ENCODE measurements around the gene RPRD2.

The RPRD2 gene

DNA sequence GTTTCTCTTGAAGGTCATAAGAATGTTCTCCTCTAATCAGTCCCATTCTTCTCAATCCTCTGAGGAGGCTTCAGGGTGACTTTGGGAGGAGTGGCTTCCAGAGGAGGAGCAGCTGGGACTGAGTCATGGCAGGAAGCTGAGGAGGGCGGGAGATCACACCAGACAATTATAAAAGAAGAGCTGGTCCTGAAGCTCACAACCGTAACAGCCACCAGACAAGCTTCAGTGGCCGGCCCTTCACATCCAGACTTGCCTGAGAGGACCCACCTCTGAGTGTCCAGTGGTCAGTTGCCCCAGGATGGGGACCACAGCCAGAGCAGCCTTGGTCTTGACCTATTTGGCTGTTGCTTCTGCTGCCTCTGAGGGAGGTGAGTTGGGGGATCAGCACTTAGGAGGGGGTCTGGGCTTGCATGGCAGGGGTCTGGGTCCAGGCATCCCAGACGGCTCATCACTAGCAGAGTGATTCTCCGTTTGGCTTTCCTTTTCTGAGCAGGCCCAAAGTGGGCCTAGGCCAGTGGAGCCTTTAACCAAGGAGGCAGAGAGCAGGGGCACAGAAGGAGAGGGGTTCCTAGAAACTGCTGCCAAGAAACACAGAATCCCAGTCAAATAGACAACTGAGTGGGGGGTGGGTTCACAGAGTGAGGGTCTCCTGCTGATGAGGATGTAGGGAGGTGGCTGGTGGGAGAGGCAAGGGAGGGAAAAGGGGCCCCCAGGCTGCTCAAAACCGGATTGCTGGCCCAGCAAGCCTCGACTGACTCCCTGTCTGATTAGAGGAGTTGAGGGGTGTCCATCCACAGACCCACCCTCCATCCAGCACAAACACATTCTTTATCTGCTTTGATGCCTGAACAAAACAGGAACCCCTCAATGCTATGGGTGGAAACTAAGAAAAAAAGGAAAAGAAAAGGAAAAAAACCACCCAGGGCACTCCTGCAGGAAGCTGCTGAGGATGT lies 144.2 kb downstream of the RPRD2 start, which contains the start of gene ECM1:
Gene ECM1, plus strand, starts transcription at position 198 of the 953 bp plus-strand sequence. Its CDS starts 101 bp downstream, at position 299.
- Histone ChIP-seq H3K27me3 (no peaks in the 10 kb centered on the region), H3K4me3 (peak within 1 kb of the TSS; percentile 3 to 25), H3K9me3 (no peaks in the 10 kb centered on the region), H3K36me3 (peaks cover 15 to 63% (median 40%) of the 10 kb centered on the region in 3 donors), H3K4me1 (peaks cover 0 to 15% (median 7%) of the 10 kb centered on the region in 4 donors), H3K27ac (peak within 1 kb of the TSS; percentile 60 to 65)
- TF ChIP-seq CTCF (IDR thresholded peaks at IDR 0.05): no peak
- peak; percentile 76 to 77 for DNase-seq
- intact Hi-C loops (cut with DNase I; ENCODE audit: low total_unique reads): no loop called here

- Histone ChIP-seq H3K9me3 (no peaks in the 10 kb centered on the region), H3K27me3 (no peaks in the 10 kb centered on the region), H3K36me3 (peaks cover 15 to 61% (median 37%) of the 10 kb centered on the region in 3 donors), H3K4me1 (peaks cover 0 to 15% (median 7%) of the 10 kb centered on the region in 4 donors), H3K4me3 (no peak overlapping the region), H3K27ac (peak overlapping the region in 1 of 2 donors; percentile 65)
- intact Hi-C loops (cut with DNase I; ENCODE audit: low total_unique reads): no loop called here
- no peak for TF ChIP-seq CTCF (IDR thresholded peaks at IDR 0.05)
- no peak for DNase-seq
Observed at GRCh38 chr1:150508982-150509381, 145.0 kb downstream of the RPRD2 start.

GRCh38 chr1:150511551-150511950 lies 147.6 kb downstream of the RPRD2 start:
- H3K27ac ChIP-seq: no peak overlapping the region
- H3K36me3 ChIP-seq: peaks cover 0 to 35% (median 14%) of the 10 kb centered on the region in 3 donors
- H3K4me3 ChIP-seq: no peak overlapping the region
- no peaks in the 10 kb centered on the region for H3K27me3 ChIP-seq
- peaks cover 5 to 31% (median 16%) of the 10 kb centered on the region in 4 donors for H3K4me1 ChIP-seq
- TF ChIP-seq CTCF (IDR thresholded peaks at IDR 0.05): no peak
- DNase-seq: no peak
- H3K9me3 ChIP-seq: no peaks in the 10 kb centered on the region
- intact Hi-C loops (cut with DNase I; ENCODE audit: low total_unique reads): no loop called here

GRCh38 chr1:150511985-150512660 lies 148.2 kb downstream of the RPRD2 start:
- intact Hi-C loops (cut with DNase I; ENCODE audit: low total_unique reads): no loop called here
- TF ChIP-seq CTCF (IDR thresholded peaks at IDR 0.05): no peak

DNA sequence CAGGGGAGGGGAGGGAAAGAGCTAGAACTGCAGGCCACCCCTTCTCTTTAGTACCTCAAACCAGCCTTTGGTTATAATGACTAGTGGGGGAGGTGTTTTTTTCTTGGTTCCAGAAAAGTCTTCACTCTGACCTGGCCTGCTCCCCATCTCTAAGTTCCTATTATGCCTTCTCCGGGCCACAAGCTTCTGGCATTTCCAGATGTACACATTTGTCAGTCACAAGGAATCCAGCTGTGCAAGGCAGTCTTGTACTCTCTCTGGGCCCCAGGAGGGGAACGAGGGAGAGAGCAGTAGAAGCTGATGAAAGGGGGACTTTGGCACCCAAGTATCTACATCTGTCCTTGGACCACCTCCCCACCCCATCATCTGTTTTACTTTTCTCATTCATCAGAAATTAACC lies 148.9 kb downstream of the RPRD2 start:
- peaks cover 0 to 23% (median 8%) of the 10 kb centered on the region in 3 donors for H3K36me3 ChIP-seq
- TF ChIP-seq CTCF (IDR thresholded peaks at IDR 0.05): no peak
- no peak overlapping the region for H3K4me3 ChIP-seq
- no peak overlapping the region for H3K27ac ChIP-seq
- H3K9me3 ChIP-seq: no peaks in the 10 kb centered on the region
- no peaks in the 10 kb centered on the region for H3K27me3 ChIP-seq
- intact Hi-C loops (cut with DNase I; ENCODE audit: low total_unique reads): no loop called here
- DNase-seq: no peak
- H3K4me1 ChIP-seq: peaks cover 5 to 31% (median 16%) of the 10 kb centered on the region in 4 donors

More at GRCh38 chr1:150511985-150512660, 148.2 kb downstream of the RPRD2 start:
- peaks cover 5 to 34% (median 18%) of the 10 kb centered on the region in 4 donors for H3K4me1 ChIP-seq
- H3K36me3 ChIP-seq: peaks cover 0 to 29% (median 9%) of the 10 kb centered on the region in 3 donors
- no peak overlapping the region for H3K27ac ChIP-seq
- H3K4me3 ChIP-seq: no peak overlapping the region
- no peaks in the 10 kb centered on the region for H3K9me3 ChIP-seq
- no peaks in the 10 kb centered on the region for H3K27me3 ChIP-seq
- no peak for DNase-seq
